Endothelial cell of umbilical vein (primary cell): ENCODE results near the gene ANAPC2. TPM values are rescaled to one million over a fixed set of nuclear protein-coding genes. Genes with fewer than 3 reads are reported as not detected.

Experiments used
- BruUV-seq: library from RNA; stranded (reverse); fragments of 400-500 nt; replicated peaks from 2 replicates; lab custom pipeline; 2021; lab: Mats Ljungman, UMichigan
- CTCF ChIA-PET: fragments of 300-600, 350-600 bp; sonication (Branson Sonifier 250); formaldehyde crosslinking; loops from one replicate; lab custom pipeline; 2021; ENCODE audit warnings: antibody characterized with exemption, inconsistent platforms; lab: Charles Lee
- POLR2A ChIA-PET: fragments of 300-600, 350-600 bp; sonication (Branson Sonifier 250); formaldehyde crosslinking; loops from one replicate; lab custom pipeline; 2021; ENCODE audit warnings: antibody characterized with exemption, inconsistent platforms; lab: Charles Lee
- DNase-seq: peaks from one replicate; pipeline ENCODE4 v3.0.0-alpha.2; 2011; ENCODE audit warnings: low read depth, low spot score
- FAIRE-seq: peaks from 2 replicates; lab custom pipeline; 2011; peaks lifted over from hg19 to GRCh38; lab: Jason Lieb, UNC
- H2AFZ ChIP-seq: 2 replicates; pipeline ENCODE4 v1.6.0; 2012; ENCODE audit warnings: low read depth, low read length, control low read depth, inconsistent platforms
- H3K27ac ChIP-seq: 2 replicates; pipeline ENCODE4 v1.5.1; 2011; ENCODE audit warnings: low read depth, mild to moderate bottlenecking, control low read depth, low read length, moderate library complexity; ENCODE audit not compliant: insufficient read depth
- H3K27me3 ChIP-seq, 2 experiments: 2 replicates each; pipeline versions ENCODE4 v1.6.0 to v1.6.1; 2011; ENCODE audit warnings: low read length in 2 of 2, mixed read lengths in 1 of 2; ENCODE audit not compliant: control insufficient read depth in 2 of 2, insufficient read depth in 2 of 2
- H3K36me3 ChIP-seq, 2 experiments: 2 replicates in 1 of 2; 3 replicates in 1 of 2; pipeline ENCODE4 v1.5.1; 2011; ENCODE audit warnings: low read length in 2 of 2, mild to moderate bottlenecking in 1 of 2, moderate library complexity in 1 of 2; ENCODE audit not compliant: control insufficient read depth in 2 of 2, insufficient read depth in 2 of 2; ENCODE audit errors: extremely low read depth in 1 of 2
- H3K4me1 ChIP-seq: 3 replicates; pipeline ENCODE4 v1.5.1; 2011; ENCODE audit warnings: mild to moderate bottlenecking, low read length; ENCODE audit not compliant: control insufficient read depth, insufficient read depth; ENCODE audit errors: extremely low read depth
- H3K4me2 ChIP-seq: 2 replicates; pipeline ENCODE4 v1.6.1; 2011; ENCODE audit warnings: low read length, control low read depth, mixed read lengths; ENCODE audit not compliant: insufficient read depth
- H3K4me3 ChIP-seq, 3 experiments: fragments of 200-600 bp in 1 of 3; sonication (generic), shearing (Covaris generic) in 1 of 3; replicated peaks in 1 of 3; 2 replicates each; pipeline ENCODE4 v1.5.1; 2011 to 2016; ENCODE audit warnings: control low read depth in 3 of 3, low read length in 3 of 3, mild to moderate bottlenecking in 2 of 3, inconsistent platforms in 1 of 3, low read depth in 1 of 3, moderate library complexity in 1 of 3; ENCODE audit not compliant: insufficient read depth in 1 of 3
- H3K79me2 ChIP-seq: 2 replicates; pipeline ENCODE4 v1.6.0; 2012; ENCODE audit warnings: low read length, inconsistent platforms; ENCODE audit not compliant: control insufficient read depth, insufficient read depth
- H3K9ac ChIP-seq: replicated peaks from 2 replicates; pipeline ENCODE3; 2011; ENCODE audit warnings: low read length, control low read depth; ENCODE audit not compliant: insufficient read depth; ENCODE audit errors: extremely low read depth
- H3K9me1 ChIP-seq: replicated peaks from 3 replicates; pipeline ENCODE4 v1.6.0; 2011; ENCODE audit warnings: mild to moderate bottlenecking, low read length; ENCODE audit not compliant: control insufficient read depth, insufficient read depth; ENCODE audit errors: extremely low read depth
- H3K9me3 ChIP-seq: replicated peaks from 2 replicates; pipeline ENCODE4 v1.5.1; 2012; ENCODE audit warnings: low read length, inconsistent platforms; ENCODE audit not compliant: control insufficient read depth, insufficient read depth
- H4K20me1 ChIP-seq: replicated peaks from 2 replicates; pipeline ENCODE3; 2011; ENCODE audit warnings: mild to moderate bottlenecking, low read length; ENCODE audit not compliant: control insufficient read depth, insufficient read depth; ENCODE audit errors: extremely low read depth
- GATA2 ChIP-seq: IDR thresholded peaks from 2 replicates; pipeline ENCODE4 v1.7.0; 2011; ENCODE audit warnings: low read depth, mild to moderate bottlenecking, moderate library complexity, mixed read lengths, low read length; ENCODE audit not compliant: insufficient read length, insufficient read depth
- POLR2A ChIP-seq: IDR thresholded peaks from 2 replicates; pipeline ENCODE4 v1.6.1; 2012; ENCODE audit warnings: low read depth, mild to moderate bottlenecking, control low read depth, low read length
- POLR2AphosphoS5 ChIP-seq: IDR thresholded peaks from 2 replicates; pipeline ENCODE4 v1.6.1; 2012; ENCODE audit warnings: low read depth, mild to moderate bottlenecking, control low read depth, low read length, moderate library complexity; ENCODE audit not compliant: insufficient read depth
- dilution Hi-C: fragments of 300-500 bp; cut with MboI; formaldehyde crosslinking; loops from one replicate; pipeline ENCODE4 v1.15.0; 2019; ENCODE audit warnings: low sequenced_read_pairs; ENCODE audit not compliant: extremely low pct_ligation_motif_present
- intact Hi-C: fragments of 100-400 bp; cut with micrococcal nuclease; formaldehyde crosslinking; loops from one replicate; pipeline ENCODE4 v1.10.0; 2022
- polyA plus RNA-seq, 4 experiments: library from polyadenylated mRNA; depleted of rRNA in 3 of 4; stranded (reverse) in 3 of 4; unstranded in 1 of 4; fragments of >200 nt; gene quantifications; 2 replicates each; pipeline versions ENCODE4 v1.2.1 to v1.2.3, GENCODE V29; 2011 to 2012; ENCODE audit warnings: missing spikeins in 1 of 4
- total RNA-seq: library from RNA; stranded (reverse); gene quantifications from 2 replicates; pipeline ENCODE4 v1.2.3, GENCODE V29; 2021
- TF ChIP-seq, protein P1 (sequence below), 2 donors: IDR thresholded peaks; 1 replicate in 1 of 2; 2 replicates in 1 of 2; pipeline ENCODE4 v1.5.1; 2011; ENCODE audit warnings: low read length in 2 of 2, mild to moderate bottlenecking in 2 of 2, moderate library complexity in 2 of 2, control low read depth in 1 of 2, inconsistent platforms in 1 of 2, low read depth in 1 of 2; ENCODE audit not compliant: insufficient read depth in 1 of 2; ENCODE audit errors: extremely low read depth in 1 of 2
- TF ChIP-seq, protein P2 (sequence below): IDR thresholded peaks from 2 replicates; pipeline ENCODE4 v1.6.1; 2011; ENCODE audit not compliant: insufficient read depth, insufficient read length

ANAPC2 gene
- total and polyA plus RNA-seq, 2 donors (not counting 3 experiments of a cell fraction or from before 2014, with no cell fraction given), result 44.8 to 69.2 TPM

DNA sequence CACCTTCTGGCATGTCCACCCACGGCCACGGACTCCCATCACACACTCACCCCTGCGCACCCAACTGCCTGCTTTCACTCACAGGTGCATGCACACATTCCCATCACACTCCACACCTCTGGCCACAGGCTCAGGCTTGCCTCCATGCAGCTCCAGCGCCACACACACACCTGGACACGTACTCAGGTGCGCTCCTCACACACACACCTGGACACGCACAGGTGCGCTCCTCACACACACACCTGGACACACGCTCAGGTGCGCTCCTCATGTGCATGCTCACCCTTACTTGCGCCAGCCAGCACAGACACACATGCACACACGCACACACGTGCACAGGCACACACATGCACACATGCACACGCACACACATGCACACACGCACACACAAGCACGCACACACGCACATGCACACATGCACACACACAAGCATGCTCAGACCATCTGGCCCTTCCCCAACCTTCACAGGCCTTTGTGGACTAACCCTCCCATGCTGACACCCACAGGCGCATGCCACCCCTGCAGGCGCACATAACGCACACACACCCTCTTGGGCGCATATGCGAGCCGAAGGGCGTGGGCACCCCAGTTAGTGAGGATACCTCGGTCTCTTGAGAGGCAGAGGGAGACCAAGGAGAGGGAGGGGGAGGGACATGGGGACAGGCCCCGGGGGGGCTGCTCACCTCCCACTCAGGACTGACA, 41.1 kb downstream of the ANAPC2 start:
- H3K36me3 ChIP-seq, result no peaks in the 10 kb centered on the region
- no peaks in the 10 kb centered on the region for H3K4me1 ChIP-seq

DNA sequence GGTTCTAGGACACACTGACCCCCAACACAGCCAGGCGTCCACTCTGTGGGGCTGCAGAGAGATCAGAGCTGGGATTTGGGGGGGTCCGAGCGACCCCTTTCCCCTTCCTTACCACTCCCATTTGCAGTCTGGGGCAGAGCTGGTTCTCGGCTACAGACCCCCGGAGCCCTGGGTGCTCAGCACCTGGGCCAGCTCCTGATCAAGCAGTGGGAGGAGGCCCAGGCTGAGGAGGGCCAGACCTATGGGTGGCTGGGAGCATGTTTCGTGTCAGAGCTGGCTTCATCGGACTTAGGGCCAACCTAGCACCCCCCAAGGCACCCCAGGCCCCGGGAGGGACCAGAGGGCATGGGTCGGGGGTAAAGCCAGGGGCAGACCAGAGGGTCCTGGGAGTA, 41.8 kb downstream of the ANAPC2 start:
- Histone ChIP-seq H3K36me3 (no peaks in the 10 kb centered on the region), H3K9ac (no peak overlapping the region), H3K27ac (no peak overlapping the region), H3K9me3 (no peaks in the 10 kb centered on the region), H3K9me1 (no peaks in the 10 kb centered on the region), H3K27me3 (no peaks in the 10 kb centered on the region), H3K4me3 (no peak overlapping the region), H3K4me2 (no peak overlapping the region), H4K20me1 (no peaks in the 10 kb centered on the region), H2AFZ (no peak overlapping the region), H3K79me2 (no peaks in the 10 kb centered on the region), H3K4me1 (no peaks in the 10 kb centered on the region)
- intact Hi-C loops, result no loop called here
- no peak for FAIRE-seq
- no peak for DNase-seq
- POLR2A ChIA-PET, result interaction anchor here (0.8 kb wide), 1 partner anchor 94 kb away, joined by 3 read pairs; the partner anchor contains the start of gene TUBB4B
- dilution Hi-C loops, result no loop called here
- CTCF ChIA-PET, result no interaction called here
- TF ChIP-seq GATA2, result no peak
- TF ChIP-seq POLR2A, result no peak
- TF ChIP-seq, protein P1, sequence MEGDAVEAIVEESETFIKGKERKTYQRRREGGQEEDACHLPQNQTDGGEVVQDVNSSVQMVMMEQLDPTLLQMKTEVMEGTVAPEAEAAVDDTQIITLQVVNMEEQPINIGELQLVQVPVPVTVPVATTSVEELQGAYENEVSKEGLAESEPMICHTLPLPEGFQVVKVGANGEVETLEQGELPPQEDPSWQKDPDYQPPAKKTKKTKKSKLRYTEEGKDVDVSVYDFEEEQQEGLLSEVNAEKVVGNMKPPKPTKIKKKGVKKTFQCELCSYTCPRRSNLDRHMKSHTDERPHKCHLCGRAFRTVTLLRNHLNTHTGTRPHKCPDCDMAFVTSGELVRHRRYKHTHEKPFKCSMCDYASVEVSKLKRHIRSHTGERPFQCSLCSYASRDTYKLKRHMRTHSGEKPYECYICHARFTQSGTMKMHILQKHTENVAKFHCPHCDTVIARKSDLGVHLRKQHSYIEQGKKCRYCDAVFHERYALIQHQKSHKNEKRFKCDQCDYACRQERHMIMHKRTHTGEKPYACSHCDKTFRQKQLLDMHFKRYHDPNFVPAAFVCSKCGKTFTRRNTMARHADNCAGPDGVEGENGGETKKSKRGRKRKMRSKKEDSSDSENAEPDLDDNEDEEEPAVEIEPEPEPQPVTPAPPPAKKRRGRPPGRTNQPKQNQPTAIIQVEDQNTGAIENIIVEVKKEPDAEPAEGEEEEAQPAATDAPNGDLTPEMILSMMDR (IDR thresholded peaks at IDR 0.05; ENCODE audit: extremely low read depth in 1 of 2, insufficient read depth in 1 of 2, low read depth in 1 of 2, low read length in 2 of 2), result no peak
- BruUV-seq, result no TSS peak

More for the DNA sequence above, 41.1 kb downstream of the ANAPC2 start:
- TF ChIP-seq GATA2 (no peak), POLR2AphosphoS5 (no peak)
- TF ChIP-seq, protein P2, sequence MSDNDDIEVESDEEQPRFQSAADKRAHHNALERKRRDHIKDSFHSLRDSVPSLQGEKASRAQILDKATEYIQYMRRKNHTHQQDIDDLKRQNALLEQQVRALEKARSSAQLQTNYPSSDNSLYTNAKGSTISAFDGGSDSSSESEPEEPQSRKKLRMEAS, result peak; percentile 41
- DNase-seq (no peak), FAIRE-seq (no peak)
- Histone ChIP-seq H3K9me1 (no peaks in the 10 kb centered on the region), H3K27me3 (no peaks in the 10 kb centered on the region), H3K9me3 (no peaks in the 10 kb centered on the region), H3K9ac (no peak overlapping the region), H2AFZ (no peak overlapping the region), H3K79me2 (no peaks in the 10 kb centered on the region), H4K20me1 (no peaks in the 10 kb centered on the region), H3K4me2 (no peak overlapping the region), H3K27ac (no peak overlapping the region), H3K4me3 (no peak overlapping the region)
- dilution Hi-C loops (no loop called here), intact Hi-C loops (no loop called here)
- no TSS peak for BruUV-seq
- ChIA-PET CTCF (no interaction called here), POLR2A (interaction anchor here (0.8 kb wide), 1 partner anchor 94 kb away, joined by 3 read pairs; the partner anchor contains the start of gene TUBB4B)
